Activated CD4-positive, CD25-positive, alpha-beta regulatory T cell treated with anti-CD3 and anti-CD28 coated beads, Interleukin-2, amount 50 U/mL, for 16 hours (primary cell): Measurements from ENCODE around the gene PRSS21.

ENCODE experiments used
- DNase-seq: peaks from one replicate; pipeline ENCODE4 v3.0.0-alpha.2; 2020; ENCODE audit warnings: low read depth, low spot score

Gene PRSS21

GRCh38 chr16:2867661-2867986 is 50.6 kb downstream of the PRSS21 start:
- no peak for DNase-seq

- DNase-seq, result peak; percentile 87
Observed at GRCh38 chr16:2867987-2868789, 51.2 kb downstream of the PRSS21 start.
